K562 (cell line): ENCODE measurements around the gene CR2. TPM values are rescaled to one million over a fixed set of nuclear protein-coding genes. Genes with fewer than 3 reads are reported as not detected.

Source experiments
- ATAC-seq: fragments of 200-7000 bp; cut with Tn5 transposase; 3 replicates; pipeline ENCODE4 v1.9.1; 2020; ENCODE audit warnings: moderate library complexity
- BruUV-seq: library from RNA; stranded (reverse); fragments of 400-500 nt; replicated peaks from 2 replicates; lab custom pipeline; 2021; lab: Mats Ljungman, UMichigan
- CTCF ChIA-PET: fragments of 300-600 bp; formaldehyde crosslinking; extraction: SDS; loops from one replicate; lab custom pipeline; 2021; ENCODE audit warnings: low intra/inter-chr PET ratio; lab: Yijun Ruan, JAX
- POLR2A ChIA-PET: fragments of 300-600, 350-650 bp; sonication (Branson Sonifier 250); formaldehyde crosslinking; extraction: SDS; loops from one replicate; lab custom pipeline; 2021; ENCODE audit warnings: antibody characterized with exemption, inconsistent platforms; lab: Yijun Ruan, JAX
- DNase-seq, 4 experiments: peaks; one replicate each; pipeline versions ENCODE4 v3.0.0 to v3.0.0-alpha.2; 2011 to 2018; ENCODE audit warnings: low spot score in 3 of 4, mixed read lengths in 3 of 4; ENCODE audit errors: extremely low read depth in 1 of 4
- FAIRE-seq: peaks from 2 replicates; lab custom pipeline; 2011; peaks lifted over from hg19 to GRCh38; lab: Jason Lieb, UNC
- H2AFZ ChIP-seq: 2 replicates; pipeline ENCODE4 v1.6.0; 2011; ENCODE audit warnings: low read depth, low read length, control low read depth, inconsistent platforms
- H3K27ac ChIP-seq: fragments of 200-600 bp; 3 replicates; pipeline ENCODE4 v1.8.0; 2011; ENCODE audit warnings: low read depth, mild to moderate bottlenecking, control low read depth, inconsistent platforms, low read length, moderate library complexity, mixed read lengths; ENCODE audit errors: extremely low read depth
- H3K27me3 ChIP-seq, 2 experiments: fragments of 300-600 bp in 1 of 2; 2 replicates in 1 of 2; 3 replicates in 1 of 2; pipeline versions ENCODE4 v1.6.0 to v1.8.0; 2011; ENCODE audit warnings: inconsistent platforms in 2 of 2, low read length in 2 of 2, mild to moderate bottlenecking in 1 of 2, mixed read lengths in 1 of 2, moderate library complexity in 1 of 2; ENCODE audit not compliant: control insufficient read depth in 2 of 2, insufficient read depth in 2 of 2
- H3K36me3 ChIP-seq: fragments of 300-600 bp; 3 replicates; pipeline ENCODE4 v1.8.0; 2011; ENCODE audit warnings: mild to moderate bottlenecking, low read length, inconsistent platforms; ENCODE audit not compliant: control insufficient read depth, insufficient read depth
- H3K4me1 ChIP-seq, 2 experiments: fragments of 200-600 bp in 1 of 2; replicated peaks in 1 of 2; 2 replicates in 1 of 2; 3 replicates in 1 of 2; pipeline versions ENCODE4 v1.5.1 to v1.8.0; 2011; ENCODE audit warnings: inconsistent platforms in 2 of 2, low read length in 2 of 2, mild to moderate bottlenecking in 1 of 2, mixed read lengths in 1 of 2, moderate library complexity in 1 of 2; ENCODE audit not compliant: control insufficient read depth in 2 of 2, insufficient read depth in 2 of 2
- H3K4me2 ChIP-seq: 2 replicates; pipeline ENCODE4 v1.6.1; 2011; ENCODE audit warnings: low read length, control low read depth, inconsistent platforms, mixed read lengths; ENCODE audit not compliant: insufficient read depth
- H3K4me3 ChIP-seq: fragments of 200-600 bp; sonication (generic), shearing (Covaris generic); 2 replicates; pipeline ENCODE4 v1.5.1; 2016; ENCODE audit warnings: control low read depth, inconsistent platforms
- H3K79me2 ChIP-seq: fragments of 200-600 bp; 3 replicates; pipeline ENCODE4 v1.8.0; 2011; ENCODE audit warnings: low read length, inconsistent platforms; ENCODE audit not compliant: control insufficient read depth, insufficient read depth
- H3K9ac ChIP-seq, 2 experiments: 2 replicates each; pipeline versions ENCODE4 v1.6.0 to v1.6.1; 2011; ENCODE audit warnings: low read depth in 2 of 2, low read length in 2 of 2, control low read depth in 1 of 2, inconsistent platforms in 1 of 2, mild to moderate bottlenecking in 1 of 2, mixed read lengths in 1 of 2; ENCODE audit not compliant: insufficient read depth in 1 of 2
- H3K9me1 ChIP-seq: one replicate; pipeline ENCODE4 v1.6.0; 2011; ENCODE audit warnings: inconsistent platforms, mild to moderate bottlenecking, low read length, moderate library complexity; ENCODE audit not compliant: control insufficient read depth, insufficient read depth
- H3K9me3 ChIP-seq: replicated peaks from 2 replicates; pipeline ENCODE4 v1.5.1; 2011; ENCODE audit warnings: low read depth, low read length, inconsistent platforms; ENCODE audit not compliant: control insufficient read depth, insufficient read depth
- H4K20me1 ChIP-seq: replicated peaks from 2 replicates; pipeline ENCODE4 v1.6.1; 2011; ENCODE audit warnings: low read length, inconsistent platforms, mixed read lengths; ENCODE audit not compliant: control insufficient read depth, insufficient read depth
- BRD9 ChIP-seq: fragments of 450-650 bp; IDR thresholded peaks from 2 replicates; pipeline ENCODE4 v1.6.1; 2018; ENCODE audit warnings: low read depth; ENCODE audit not compliant: partially characterized antibody
- CBFA2T3 ChIP-seq: fragments of 450-650 bp; IDR thresholded peaks from 2 replicates; pipeline ENCODE4 v1.6.1; 2017
- ETV6 ChIP-seq, 3 experiments: fragments of 150-350 bp in 1 of 3; sonication (generic) in 1 of 3; formaldehyde crosslinking in 1 of 3; IDR thresholded peaks; 2 replicates each; pipeline versions ENCODE4 v1.6.1 to v1.8.0; 2014 to 2022; ENCODE audit warnings: borderline replicate concordance in 2 of 3, low read depth in 2 of 3, antibody characterized with exemption in 1 of 3, low read length in 1 of 3, mild to moderate bottlenecking in 1 of 3, missing genetic modification reagents in 1 of 3
- FOSL1 ChIP-seq: fragments of 200-800 bp; sonication (Bioruptor generic); conservative IDR thresholded peaks from 2 replicates; pipeline ENCODE4 v1.6.1; 2016; ENCODE audit warnings: missing genetic modification characterization, missing compliant biosample characterization
- HDAC2 ChIP-seq: fragments of 450-650 bp; IDR thresholded peaks from 2 replicates; pipeline ENCODE4 v1.6.1; 2016; ENCODE audit warnings: mild to moderate bottlenecking
- ILK ChIP-seq: fragments of 450-650 bp; IDR thresholded peaks from 2 replicates; pipeline ENCODE4 v1.6.1; 2016; ENCODE audit warnings: missing genetic modification characterization, low read depth, mild to moderate bottlenecking, missing compliant biosample characterization, moderate library complexity, borderline replicate concordance
- NFE2L1 ChIP-seq: fragments of 450-650 bp; IDR thresholded peaks from 2 replicates; pipeline ENCODE4 v1.6.1; 2016; ENCODE audit warnings: missing genetic modification characterization, low read depth, mild to moderate bottlenecking, missing compliant biosample characterization, moderate library complexity, borderline replicate concordance
- ZNF311 ChIP-seq: fragments of 250-450 bp; sonication (Bioruptor Pico); IDR thresholded peaks from 2 replicates; pipeline ENCODE4 v1.4.0; 2020; ENCODE audit warnings: mild to moderate bottlenecking, moderate library complexity
- ZNF512 ChIP-seq: IDR thresholded peaks from 2 replicates; pipeline ENCODE4 v1.6.1; 2016; ENCODE audit warnings: missing genetic modification characterization, missing compliant biosample characterization
- WGBS: fragments of 100-300 bp; shearing (Covaris generic); methylation state at CpG from one replicate; pipeline ENCODE4 v1.1.6; 2016; ENCODE audit warnings: low coverage, mixed read lengths; ENCODE audit not compliant: insufficient coverage; ENCODE audit errors: missing lambda C conversion rate; 5-methylcytosine and 5-hydroxymethylcytosine counted together
- in situ Hi-C: fragments of 300-500 bp; cut with MboI; formaldehyde crosslinking; loops from 4 replicates; pipeline ENCODE4 v1.15.0; 2018; ENCODE audit warnings: inconsistent platforms, mixed read lengths
- intact Hi-C: fragments of 100-400 bp; cut with micrococcal nuclease; formaldehyde crosslinking; loops from 2 replicates; pipeline ENCODE4 v1.14.2; 2022
- polyA plus RNA-seq, 8 experiments: library from polyadenylated mRNA; depleted of rRNA in 4 of 8; stranded (reverse) in 5 of 8; unstranded in 3 of 8; fragments of >200 nt; fragmentation: Nextera tagmentation in 2 of 8; fragmentation: Illumina TruSeq in 1 of 8; extraction: Ambion mirVana in 2 of 8; extraction: Trizol in 1 of 8; gene quantifications; 2 replicates each; pipeline versions ENCODE4 v1.2.1 to v1.2.3, GENCODE V29; 2011 to 2014; ENCODE audit warnings: inconsistent platforms in 1 of 8, missing spikeins in 1 of 8
- total RNA-seq, 7 experiments: library from RNA; depleted of rRNA in 6 of 7; stranded (reverse); fragments of >200 nt in 6 of 7; fragmentation: Illumina TruSeq in 2 of 7; extraction: Trizol in 2 of 7; gene quantifications; 2 replicates each; pipeline versions ENCODE4 v1.2.1 to v1.2.3, GENCODE V29; 2011 to 2021; ENCODE audit warnings: low replicate concordance in 1 of 7

CR2 gene
- total and polyA plus RNA-seq, 9 of the 15 experiments (the other 6 are each of a cell fraction or from before 2014, with no cell fraction given) = 0.07 to 0.67 (median 0.37) TPM

GRCh38 chr1:207459008-207459407 is 4.9 kb downstream of the CR2 start (continued):
- no peak for TF ChIP-seq ETV6 (IDR thresholded peaks at IDR 0.05; ENCODE audit: borderline replicate concordance in 1 of 2, low read depth in 2 of 2, low read length in 1 of 2)
- TF ChIP-seq ETV6 (CRISPR knock-in tag; IDR thresholded peaks at IDR 0.05; ENCODE audit: borderline replicate concordance) = no peak
- TF ChIP-seq ILK (tag) = no peak
- no peak for TF ChIP-seq NFE2L1 (tag)

GRCh38 chr1:207461649-207462048 is 7.5 kb downstream of the CR2 start:
- no peak overlapping the region for H2AFZ ChIP-seq
- H3K9me3 ChIP-seq = no peaks in the 10 kb centered on the region
- H3K27me3 ChIP-seq = no peaks in the 10 kb centered on the region
- peaks cover 0 to 27% of the 10 kb centered on the region in 2 experiments; a peak in 2 of 5 replicates for H3K4me1 ChIP-seq
- intact Hi-C loops = no loop called here
- no peaks in the 10 kb centered on the region for H3K79me2 ChIP-seq
- TF ChIP-seq ZNF311 (CRISPR knock-in tag) = no peak
- no peak for TF ChIP-seq HDAC2
- peak; percentile 26; the same call in 1 of the 2 replicates for TF ChIP-seq CBFA2T3
- TF ChIP-seq FOSL1 (tag) = 0 out of 2 replicates have a peak, but pooled peaks have one; percentile 24
- no peak for TF ChIP-seq BRD9
- no peak for TF ChIP-seq ZNF512 (tag)
- TF ChIP-seq, all 486 proteins: peak for 2
- Histone ChIP-seq H3K4me3 (no peak overlapping the region), H4K20me1 (no peaks in the 10 kb centered on the region), H3K27ac (no peak overlapping the region), H3K4me2 (no peak overlapping the region), H3K9me1 (no peaks in the 10 kb centered on the region), H3K9ac (no peak overlapping the region), H3K36me3 (no peaks in the 10 kb centered on the region)
- DNase-seq (no peak), ATAC-seq (no peak), FAIRE-seq (no peak)
- ChIA-PET POLR2A (no interaction called here), CTCF (no interaction called here)
- BruUV-seq = no TSS peak
- 0% methylated on average over 1 of the region's 1 CpG for WGBS
- in situ Hi-C loops = no loop called here
